NCI-H345 treated with DMSO at 0.1 percent for 48 hours (cell line): ENCODE results near the gene ZNF423.

ENCODE experiments used
- DNase-seq: peaks from one replicate; lab custom pipeline; 2025; ENCODE audit not compliant: unreplicated experiment; lab: John Stamatoyannopoulos, UW

Gene ZNF423

GRCh38 chr16:49849037-49849753 lies 6.7 kb downstream of the ZNF423 start:
- DNase-seq = no peak

- DNase-seq = no peak
Observed at GRCh38 chr16:49848530-49848929, 7.4 kb downstream of the ZNF423 start.

- DNase-seq = no peak
Observed at GRCh38 chr16:49846800-49847199, 9.1 kb downstream of the ZNF423 start.

- no peak for DNase-seq
Observed at GRCh38 chr16:49844359-49844758, 11.6 kb downstream of the ZNF423 start.

- DNase-seq = no peak
Observed at GRCh38 chr16:49843758-49844157, 12.2 kb downstream of the ZNF423 start.

GRCh38 chr16:49842972-49843371 lies 12.9 kb downstream of the ZNF423 start:
- DNase-seq = no peak

GRCh38 chr16:49839017-49839825 lies 16.7 kb downstream of the ZNF423 start:
- no peak for DNase-seq

GRCh38 chr16:49838441-49839016 lies 17.4 kb downstream of the ZNF423 start:
- DNase-seq = no peak

GRCh38 chr16:49837688-49838410 lies 18.1 kb downstream of the ZNF423 start:
- no peak for DNase-seq

GRCh38 chr16:49836668-49837067 lies 19.2 kb downstream of the ZNF423 start:
- no peak for DNase-seq

- no peak for DNase-seq
Observed at GRCh38 chr16:49836218-49836617, 19.7 kb downstream of the ZNF423 start.

GRCh38 chr16:49835161-49835777 lies 20.6 kb downstream of the ZNF423 start:
- DNase-seq = no peak

- DNase-seq = no peak
Observed at GRCh38 chr16:49834531-49835151, 21.3 kb downstream of the ZNF423 start.

GRCh38 chr16:49833796-49834530 lies 21.9 kb downstream of the ZNF423 start:
- DNase-seq = no peak

- no peak for DNase-seq
Observed at GRCh38 chr16:49833085-49833484, 22.8 kb downstream of the ZNF423 start.

- DNase-seq = no peak
Observed at GRCh38 chr16:49832177-49832576, 23.7 kb downstream of the ZNF423 start.

- DNase-seq = no peak
Observed at GRCh38 chr16:49830873-49831272, 25.0 kb downstream of the ZNF423 start.

GRCh38 chr16:49828533-49829267 lies 27.2 kb downstream of the ZNF423 start:
- no peak for DNase-seq

GRCh38 chr16:49827805-49828438 lies 28.0 kb downstream of the ZNF423 start:
- no peak for DNase-seq
